NCI-H446 treated with DMSO at 0.1 percent for 48 hours (cell line): ENCODE results near the gene POU1F1.
"Not testable (repeated sequence)": the region's sequence is repeated elsewhere in the genome, so short reads cannot be mapped to it uniquely, and the experiment has no call there.

Experiments
- DNase-seq: peaks from one replicate; lab custom pipeline; 2025; lab: John Stamatoyannopoulos, UW

Gene POU1F1

GRCh38 chr3:87276484-87276883, at the start of gene POU1F1:
TSS of gene POU1F1 (minus strand) at chr3:87276584. CDS start at chr3:87276462, 122 bp downstream.
- DNase-seq = no peak

- DNase-seq = no peak
Observed at GRCh38 chr3:87324609-87325008, 48.2 kb upstream of the POU1F1 start.

- no peak for DNase-seq
Observed at GRCh38 chr3:87320756-87321626, 44.6 kb upstream of the POU1F1 start.

- no peak for DNase-seq
Observed at GRCh38 chr3:87318617-87319021, 42.2 kb upstream of the POU1F1 start.

- no peak for DNase-seq
Observed at GRCh38 chr3:87317779-87318178, 41.4 kb upstream of the POU1F1 start.

- DNase-seq = no peak
Observed at GRCh38 chr3:87313641-87314040, 37.3 kb upstream of the POU1F1 start.

GRCh38 chr3:87311309-87311708, 34.9 kb upstream of the POU1F1 start:
- DNase-seq = no peak

- DNase-seq = no peak
Observed at GRCh38 chr3:87309601-87310000, 33.2 kb upstream of the POU1F1 start.

GRCh38 chr3:87307805-87308204, 31.4 kb upstream of the POU1F1 start:
- no peak for DNase-seq

GRCh38 chr3:87305517-87305916, 29.1 kb upstream of the POU1F1 start:
- DNase-seq = no peak

GRCh38 chr3:87305031-87305430, 28.6 kb upstream of the POU1F1 start:
- DNase-seq = not testable (repeated sequence)

- DNase-seq = no peak
Observed at GRCh38 chr3:87298111-87298718, 21.8 kb upstream of the POU1F1 start.

- no peak for DNase-seq
Observed at GRCh38 chr3:87288446-87288845, 12.1 kb upstream of the POU1F1 start.

- DNase-seq = no peak
Observed at GRCh38 chr3:87287011-87287410, 10.6 kb upstream of the POU1F1 start.

GRCh38 chr3:87272718-87273341, 3.6 kb downstream of the POU1F1 start:
- no peak for DNase-seq

- no peak for DNase-seq
Observed at GRCh38 chr3:87270908-87271700, 5.3 kb downstream of the POU1F1 start.

GRCh38 chr3:87269723-87270122, 6.7 kb downstream of the POU1F1 start:
- DNase-seq = no peak

- DNase-seq = no peak
Observed at GRCh38 chr3:87268646-87269211, 7.7 kb downstream of the POU1F1 start.

GRCh38 chr3:87267953-87268645, 8.3 kb downstream of the POU1F1 start:
- no peak for DNase-seq

GRCh38 chr3:87261925-87262324, 14.5 kb downstream of the POU1F1 start:
- no peak for DNase-seq

- no peak for DNase-seq
Observed at GRCh38 chr3:87260270-87260669, 16.1 kb downstream of the POU1F1 start.
